ENCODE data around the gene GPI. TPM values are rescaled to one million over a fixed set of nuclear protein-coding genes. Genes with fewer than 3 reads are reported as not detected.
A peak's percentile ranks its signal among the peaks of the same experiment; 100 is the strongest.
"Not testable (repeated sequence)": the region's sequence is repeated elsewhere in the genome, so short reads cannot be mapped to it uniquely, and the experiment has no call there.

Gene GPI
- total RNA-seq, 1 experiment from 2014 or later = 893 TPM

DNA sequence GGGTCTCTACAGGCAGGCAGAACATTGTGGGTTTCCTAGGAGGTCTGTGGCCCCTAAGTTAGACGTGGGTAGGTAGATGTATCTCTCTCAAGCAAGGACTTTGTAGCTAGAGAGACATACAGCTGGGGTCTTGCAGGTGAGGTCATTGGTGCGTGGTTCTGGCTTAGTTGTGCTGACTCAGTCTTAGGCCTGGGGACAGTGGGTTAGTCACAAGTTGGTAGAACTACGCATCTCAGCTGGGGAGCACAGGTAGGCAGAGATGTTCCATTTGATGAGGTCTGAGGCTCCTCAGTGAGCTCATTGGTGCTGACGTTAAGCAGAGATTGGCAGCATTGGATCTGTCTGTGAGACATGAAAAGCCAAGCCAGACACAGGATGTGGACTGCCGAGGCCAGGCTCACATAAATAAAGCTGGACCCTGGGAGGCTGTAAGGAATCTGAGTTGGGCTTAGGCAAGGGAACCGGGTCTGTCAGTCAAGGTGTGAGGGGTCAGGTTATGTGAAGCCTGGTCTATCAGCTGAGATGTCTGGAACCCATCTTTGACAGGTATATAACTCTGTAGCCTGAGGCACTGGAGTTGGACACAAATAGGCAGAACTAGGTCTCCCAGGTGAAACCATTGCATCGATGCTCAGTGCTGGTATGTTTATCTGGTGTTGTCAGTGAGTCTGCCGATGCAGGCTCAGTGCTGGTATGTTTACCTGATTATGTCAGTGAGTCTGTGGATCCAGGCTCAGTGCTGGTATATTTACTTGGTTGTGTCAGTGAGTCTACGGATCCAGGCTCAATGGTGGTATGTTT, 21.8 kb downstream of the GPI start:
- DNase-seq (ENCODE audit: low read depth) = no peak
- in situ Hi-C loops (cut with HindIII; ENCODE audit: low pct_unique_long_range_greater_than_20kb, low sequenced_read_pairs) = no loop called here

DNA sequence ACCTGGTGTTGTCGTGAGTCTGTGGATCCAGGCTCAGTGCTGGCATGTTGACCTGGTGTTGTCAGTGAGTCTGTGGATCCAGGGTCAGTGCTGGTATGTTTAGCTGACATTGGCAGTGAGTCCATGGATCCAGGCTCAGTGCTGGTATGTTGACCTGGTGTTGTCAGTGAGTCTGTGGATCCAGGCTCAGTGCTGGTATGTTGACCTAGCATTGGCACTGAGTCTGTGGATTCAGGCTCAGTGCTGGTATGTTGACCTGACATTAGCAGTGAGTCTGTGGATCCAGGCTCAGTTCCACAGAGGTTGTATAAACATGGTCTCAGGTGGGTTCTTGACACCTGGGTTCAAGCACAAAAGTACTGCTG, 22.4 kb downstream of the GPI start:
- no peak for DNase-seq (ENCODE audit: low read depth)
- in situ Hi-C loops (cut with HindIII; ENCODE audit: low pct_unique_long_range_greater_than_20kb, low sequenced_read_pairs) = no loop called here

DNA sequence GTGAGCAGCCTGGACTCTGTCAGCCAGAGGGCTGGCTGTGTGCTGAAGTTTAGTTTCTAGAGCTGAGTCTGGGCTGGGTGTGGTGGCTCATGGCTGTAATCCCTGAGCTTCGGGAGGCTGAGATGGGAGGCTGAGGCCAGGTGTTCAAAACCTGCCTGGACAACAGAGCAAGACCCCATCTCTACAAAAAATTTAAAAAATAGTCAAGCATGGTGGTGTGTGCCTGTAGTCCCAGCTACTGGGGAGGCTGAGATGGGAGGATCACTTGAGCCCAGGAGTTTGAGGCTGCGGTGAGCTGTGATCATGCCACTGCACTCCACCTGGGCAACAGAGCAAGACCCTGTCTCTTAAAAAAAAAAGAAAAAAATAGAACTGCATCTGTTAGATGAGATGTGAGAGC, 23.7 kb downstream of the GPI start:
- in situ Hi-C loops (cut with HindIII; ENCODE audit: low pct_unique_long_range_greater_than_20kb, low sequenced_read_pairs); DNase-seq (ENCODE audit: low read depth): not testable (repeated sequence)

DNA sequence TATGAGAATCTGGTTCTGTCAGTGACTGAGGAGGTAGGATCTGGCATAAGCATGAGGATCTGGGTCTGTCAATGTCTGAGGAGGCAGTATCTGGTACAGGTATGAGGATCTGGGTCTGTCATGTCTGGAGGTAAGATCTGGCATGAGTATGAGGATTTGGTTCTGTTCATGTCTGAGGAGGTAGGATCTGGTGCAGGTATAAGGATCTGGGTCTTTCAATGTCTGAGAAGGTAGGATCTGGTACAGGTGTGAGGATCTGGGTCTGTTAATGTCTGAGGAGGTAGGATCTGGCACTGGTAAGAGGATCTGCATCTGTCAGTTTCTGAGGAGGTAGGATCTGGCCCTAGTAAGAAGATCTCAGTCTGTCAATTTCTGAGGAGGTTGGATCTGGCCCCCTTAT, 26.8 kb downstream of the GPI start:
- DNase-seq (ENCODE audit: low read depth) = no peak

DNA sequence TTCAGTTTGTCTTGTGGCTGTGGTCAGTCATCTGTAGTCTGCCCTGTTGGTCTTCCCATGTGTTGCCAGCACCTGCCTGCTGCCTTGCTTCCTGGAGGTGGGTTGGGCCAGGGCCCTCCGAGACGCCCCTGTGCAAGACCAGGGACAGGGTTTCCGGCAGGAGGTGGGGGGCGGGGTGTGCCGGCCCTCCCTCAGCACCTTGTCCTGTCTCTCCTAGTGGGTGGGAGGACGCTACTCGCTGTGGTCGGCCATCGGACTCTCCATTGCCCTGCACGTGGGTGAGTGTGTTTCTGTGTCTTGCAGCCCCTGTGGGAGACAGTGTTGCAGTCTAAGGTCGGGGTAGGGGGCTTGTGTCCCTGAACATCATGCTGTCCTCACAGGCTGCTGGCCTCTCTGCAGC, 28.0 kb downstream of the GPI start:
- no peak for DNase-seq (ENCODE audit: low read depth)
- in situ Hi-C loops (cut with HindIII; ENCODE audit: low pct_unique_long_range_greater_than_20kb, low sequenced_read_pairs) = no loop called here

More for the DNA sequence above, 26.8 kb downstream of the GPI start:
- in situ Hi-C loops (cut with HindIII; ENCODE audit: low pct_unique_long_range_greater_than_20kb, low sequenced_read_pairs) = no loop called here

DNA sequence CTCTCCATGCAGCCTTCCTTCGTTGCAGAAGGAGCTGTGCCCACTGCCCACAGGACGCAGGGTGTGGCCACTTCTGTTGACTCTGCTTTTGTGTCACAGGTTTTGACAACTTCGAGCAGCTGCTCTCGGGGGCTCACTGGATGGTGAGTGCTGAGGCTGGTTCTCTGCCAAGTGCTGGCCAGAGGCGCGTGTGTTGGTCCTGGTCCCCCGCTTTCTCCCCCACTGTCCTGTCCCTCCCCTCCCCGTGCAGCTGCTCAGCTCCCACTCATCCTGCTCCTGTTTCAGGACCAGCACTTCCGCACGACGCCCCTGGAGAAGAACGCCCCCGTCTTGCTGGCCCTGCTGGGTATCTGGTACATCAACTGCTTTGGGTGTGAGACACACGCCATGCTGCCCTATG, 28.6 kb downstream of the GPI start:
- in situ Hi-C loops (cut with HindIII; ENCODE audit: low pct_unique_long_range_greater_than_20kb, low sequenced_read_pairs) = no loop called here
- no peak for DNase-seq (ENCODE audit: low read depth)

DNA sequence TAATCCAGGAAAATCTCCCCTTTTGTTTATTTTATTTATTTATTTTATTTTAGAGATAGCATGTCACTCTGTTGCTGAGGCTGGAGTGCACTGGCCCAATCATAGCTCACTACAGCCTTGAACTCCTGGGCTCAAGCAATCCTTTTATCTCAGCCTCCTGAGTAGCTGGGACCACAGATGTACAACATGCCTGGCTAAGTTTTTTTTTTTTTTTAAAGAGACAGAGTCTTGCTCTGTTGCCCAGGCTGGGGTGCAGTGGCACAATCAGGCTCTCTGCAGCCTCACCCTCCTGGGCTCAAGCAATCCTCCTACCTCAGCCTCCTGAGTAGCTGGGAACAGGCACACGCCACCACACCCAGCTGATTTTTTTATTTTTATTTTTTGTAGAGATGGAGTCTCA, 32.9 kb downstream of the GPI start:
- no peak for DNase-seq (ENCODE audit: low read depth)
- in situ Hi-C loops (cut with HindIII; ENCODE audit: low pct_unique_long_range_greater_than_20kb, low sequenced_read_pairs) = no loop called here

DNA sequence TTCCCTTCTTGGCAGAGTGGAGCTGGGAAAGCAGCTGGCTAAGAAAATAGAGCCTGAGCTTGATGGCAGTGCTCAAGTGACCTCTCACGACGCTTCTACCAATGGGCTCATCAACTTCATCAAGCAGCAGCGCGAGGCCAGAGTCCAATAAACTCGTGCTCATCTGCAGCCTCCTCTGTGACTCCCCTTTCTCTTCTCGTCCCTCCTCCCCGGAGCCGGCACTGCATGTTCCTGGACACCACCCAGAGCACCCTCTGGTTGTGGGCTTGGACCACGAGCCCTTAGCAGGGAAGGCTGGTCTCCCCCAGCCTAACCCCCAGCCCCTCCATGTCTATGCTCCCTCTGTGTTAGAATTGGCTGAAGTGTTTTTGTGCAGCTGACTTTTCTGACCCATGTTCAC, 34.9 kb downstream of the GPI start:
- in situ Hi-C loops (cut with HindIII; ENCODE audit: low pct_unique_long_range_greater_than_20kb, low sequenced_read_pairs) = no loop called here
- DNase-seq (ENCODE audit: low read depth) = no peak

DNA sequence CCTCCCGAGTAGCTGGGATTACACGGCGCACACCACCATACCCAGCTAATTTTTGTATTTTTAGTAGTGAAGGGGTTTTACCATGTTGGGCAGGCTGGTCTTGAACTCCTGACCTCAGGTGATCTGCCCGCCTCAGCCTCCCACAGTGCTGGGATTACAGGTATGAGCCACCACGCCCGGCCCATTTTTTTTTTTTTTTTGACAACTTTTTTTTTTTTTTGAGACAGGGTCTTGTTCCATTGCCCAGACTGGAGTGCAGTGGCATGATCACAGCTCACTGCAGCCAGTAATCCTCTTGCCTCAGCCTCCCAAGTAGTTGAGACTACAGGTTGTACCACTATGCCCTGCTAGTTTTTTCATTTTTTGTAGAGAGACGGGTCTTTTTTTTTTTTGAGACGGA, 35.8 kb downstream of the GPI start:
- in situ Hi-C loops (cut with HindIII; ENCODE audit: low pct_unique_long_range_greater_than_20kb, low sequenced_read_pairs); DNase-seq (ENCODE audit: low read depth): not testable (repeated sequence)

DNA sequence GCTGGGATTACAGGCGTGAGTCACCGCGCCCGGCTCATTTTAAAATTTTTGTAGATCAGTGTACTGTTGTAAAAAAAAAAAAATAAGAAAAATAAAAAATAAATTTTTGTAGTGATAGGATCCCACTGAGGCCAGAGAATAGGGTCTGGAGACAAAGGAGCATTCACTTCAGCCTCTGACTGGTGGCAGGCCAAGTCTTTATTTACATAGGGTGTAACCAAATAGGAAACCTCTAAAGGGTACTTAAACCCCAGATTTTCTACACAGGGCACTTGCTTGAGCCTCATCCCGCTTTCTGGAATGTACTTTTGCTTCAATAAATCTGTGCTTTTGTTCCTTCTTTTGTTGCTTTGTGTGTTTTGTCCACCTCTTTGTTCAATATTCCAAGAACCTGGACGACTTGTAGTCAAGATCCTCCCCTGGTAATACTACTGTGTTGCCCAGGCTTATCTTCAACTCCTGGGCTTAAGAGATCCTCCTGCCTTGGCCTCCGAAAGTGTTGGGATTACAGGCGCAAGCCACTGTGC, 37.1 kb downstream of the GPI start:
- no peak for DNase-seq (ENCODE audit: low read depth)
- in situ Hi-C loops (cut with HindIII; ENCODE audit: low pct_unique_long_range_greater_than_20kb, low sequenced_read_pairs) = no loop called here

DNA sequence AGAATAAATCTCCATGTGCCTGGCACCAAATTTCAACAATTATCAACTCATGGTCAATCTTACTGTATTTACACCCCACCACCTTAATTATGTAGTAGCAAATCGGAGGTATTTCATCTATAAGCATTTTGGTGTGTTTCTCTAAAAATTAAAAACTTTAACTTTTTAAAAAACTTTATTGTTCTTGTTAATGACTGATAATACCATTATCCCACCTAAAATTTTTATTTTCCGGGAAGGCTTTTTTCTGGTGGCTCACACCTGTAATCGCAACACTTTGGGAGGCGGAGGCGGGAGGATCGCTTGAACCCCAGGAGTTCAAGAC, 38.8 kb downstream of the GPI start:
- no peak for DNase-seq (ENCODE audit: low read depth)
- in situ Hi-C loops (cut with HindIII; ENCODE audit: low pct_unique_long_range_greater_than_20kb, low sequenced_read_pairs) = no loop called here

DNA sequence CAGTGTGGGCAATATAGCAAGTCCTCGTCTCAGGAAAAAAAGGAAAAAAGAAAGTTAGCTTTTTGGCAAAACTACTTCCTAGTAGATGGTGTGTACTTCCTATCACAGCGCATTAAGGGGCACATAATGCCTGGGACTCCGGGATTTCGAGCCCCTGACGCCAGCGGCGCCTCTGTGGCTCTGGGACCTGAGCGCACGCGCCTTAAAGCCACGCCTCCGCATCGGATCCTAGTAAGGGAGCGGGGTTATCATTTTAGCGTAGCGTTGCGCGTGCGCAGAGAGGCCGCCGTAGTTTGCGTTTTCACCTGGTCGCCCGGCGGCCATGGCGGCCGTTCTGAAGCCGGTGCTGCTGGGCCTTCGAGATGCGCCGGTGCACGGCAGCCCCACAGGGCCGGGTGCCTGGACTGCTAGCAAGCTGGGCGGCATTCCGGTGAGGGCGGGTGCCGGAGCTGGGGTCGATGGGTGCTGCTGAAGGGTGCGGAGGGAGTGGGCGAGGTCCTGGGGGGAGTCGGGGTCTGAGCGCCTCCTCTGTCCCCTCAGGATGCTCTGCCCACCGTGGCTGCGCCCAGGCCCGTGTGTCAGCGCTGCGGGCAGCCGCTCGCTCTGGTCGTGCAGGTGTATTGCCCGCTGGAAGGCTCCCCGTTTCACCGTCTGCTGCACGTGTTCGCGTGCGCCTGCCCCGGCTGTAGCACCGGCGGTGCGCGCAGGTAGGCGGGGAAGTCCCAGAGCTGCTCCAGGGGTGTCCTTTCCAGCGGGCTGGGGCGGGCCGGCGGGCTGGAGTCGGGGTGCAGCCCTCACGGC, 39.3 kb downstream of the GPI start, which contains the start of gene PDCD2L:
Gene PDCD2L (plus strand): TSS at position 291 of the 801 bp plus-strand sequence. CDS start 32 bp downstream, at position 323.
- peak; percentile 86 for DNase-seq (ENCODE audit: low read depth)
- in situ Hi-C loops (cut with HindIII; ENCODE audit: low pct_unique_long_range_greater_than_20kb, low sequenced_read_pairs) = no loop called here

DNA sequence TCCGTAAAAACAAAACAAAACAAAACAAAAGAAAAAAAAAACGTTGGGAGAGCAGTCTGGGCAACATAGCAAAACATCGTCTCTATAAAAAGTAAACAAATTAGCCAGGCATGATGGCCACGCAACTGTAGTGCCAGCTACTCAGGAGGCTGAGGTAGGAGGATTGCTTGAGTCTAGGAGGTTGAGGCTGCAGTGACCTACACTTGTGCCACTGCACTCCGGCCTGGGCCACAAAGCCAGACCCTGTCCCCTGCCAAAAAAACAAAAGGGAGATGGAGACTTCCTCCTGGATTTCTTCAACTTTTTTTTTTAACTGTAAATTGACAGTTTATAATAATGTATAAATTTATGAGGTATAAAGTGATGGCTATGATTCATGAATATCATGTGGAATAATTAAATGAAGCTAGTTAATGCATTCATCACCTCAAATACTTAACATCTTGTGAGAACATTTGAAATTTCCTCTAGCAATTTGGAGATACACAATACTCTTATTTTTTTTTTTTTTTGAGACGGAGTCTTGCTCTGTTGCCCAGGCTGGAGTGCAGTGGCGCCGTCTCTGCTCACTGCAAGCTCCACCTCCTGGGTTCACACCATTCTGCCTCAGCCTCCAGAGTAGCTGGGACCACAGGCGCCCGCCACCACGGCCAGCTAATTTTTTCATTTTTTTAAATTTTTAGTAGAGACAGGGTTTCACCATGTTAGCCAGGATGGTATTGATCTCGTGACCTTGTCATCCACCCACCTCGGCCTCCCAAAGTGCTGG, 41.1 kb downstream of the GPI start:
- in situ Hi-C loops (cut with HindIII; ENCODE audit: low pct_unique_long_range_greater_than_20kb, low sequenced_read_pairs) = no loop called here
- no peak for DNase-seq (ENCODE audit: low read depth)

DNA sequence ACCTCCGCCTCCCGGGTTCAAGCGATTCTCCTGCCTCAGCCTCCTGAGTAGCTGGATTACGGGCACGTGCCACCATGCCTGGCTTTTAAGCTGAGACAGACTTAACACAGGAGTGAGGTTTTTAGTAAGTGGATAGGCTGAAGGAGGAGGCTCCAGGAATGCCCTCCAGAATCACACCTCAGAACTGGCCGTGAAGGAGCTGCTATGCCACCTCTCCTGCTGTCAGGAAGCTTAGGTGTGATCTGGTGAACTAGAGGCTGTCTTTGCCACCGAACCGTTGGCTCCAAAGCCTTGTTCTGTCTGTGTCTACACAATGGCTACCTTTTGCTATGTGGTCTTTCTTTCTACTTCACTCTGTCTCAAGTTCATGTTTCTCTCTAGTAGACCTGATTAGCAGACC, 43.4 kb downstream of the GPI start:
- DNase-seq (ENCODE audit: low read depth) = no peak
- in situ Hi-C loops (cut with HindIII; ENCODE audit: low pct_unique_long_range_greater_than_20kb, low sequenced_read_pairs) = no loop called here

DNA sequence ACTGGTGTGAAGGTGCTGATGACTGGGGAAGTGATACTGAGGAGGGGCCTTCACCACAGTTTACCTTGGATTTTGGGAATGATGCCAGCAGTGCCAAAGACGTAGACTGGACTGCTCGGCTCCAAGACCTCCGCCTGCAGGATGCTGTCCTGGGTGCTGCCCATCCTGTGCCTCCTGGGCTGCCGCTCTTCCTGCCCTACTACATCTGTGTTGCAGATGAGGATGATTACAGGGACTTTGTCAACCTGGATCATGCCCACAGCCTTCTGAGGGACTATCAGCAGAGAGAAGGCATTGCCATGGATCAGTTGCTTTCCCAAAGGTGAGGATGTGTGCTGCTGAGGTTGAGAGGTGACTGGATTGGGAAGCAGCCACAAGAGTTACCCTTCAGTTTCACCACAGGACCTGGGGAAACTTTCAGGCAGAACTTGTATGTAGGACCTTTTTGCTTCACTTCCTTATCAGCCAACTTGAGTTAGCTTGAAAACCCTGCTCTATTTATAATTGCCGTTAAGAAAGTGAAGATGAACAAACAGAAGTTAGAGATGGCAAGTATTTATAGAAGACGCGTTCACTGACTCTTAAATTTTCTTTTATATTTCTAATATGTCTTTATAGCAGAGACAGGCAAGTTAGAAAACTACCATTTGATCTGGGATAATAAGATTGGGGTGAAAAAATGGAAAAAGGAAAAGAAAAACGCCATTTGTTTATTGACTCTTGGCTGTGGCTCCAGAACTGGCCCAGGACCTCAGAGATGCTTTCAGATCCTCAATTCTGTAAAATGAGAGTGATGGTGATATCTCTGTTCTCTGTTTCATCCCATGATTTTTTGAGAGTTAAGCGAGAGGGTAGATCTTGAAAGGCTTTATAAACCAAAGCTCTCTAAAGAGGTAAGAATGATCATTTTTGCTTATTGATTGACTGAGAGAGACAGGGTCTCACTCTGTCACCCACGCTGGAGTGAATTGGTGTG, 44.5 kb downstream of the GPI start:
- DNase-seq (ENCODE audit: low read depth) = no peak
- in situ Hi-C loops (cut with HindIII; ENCODE audit: low pct_unique_long_range_greater_than_20kb, low sequenced_read_pairs) = no loop called here

DNA sequence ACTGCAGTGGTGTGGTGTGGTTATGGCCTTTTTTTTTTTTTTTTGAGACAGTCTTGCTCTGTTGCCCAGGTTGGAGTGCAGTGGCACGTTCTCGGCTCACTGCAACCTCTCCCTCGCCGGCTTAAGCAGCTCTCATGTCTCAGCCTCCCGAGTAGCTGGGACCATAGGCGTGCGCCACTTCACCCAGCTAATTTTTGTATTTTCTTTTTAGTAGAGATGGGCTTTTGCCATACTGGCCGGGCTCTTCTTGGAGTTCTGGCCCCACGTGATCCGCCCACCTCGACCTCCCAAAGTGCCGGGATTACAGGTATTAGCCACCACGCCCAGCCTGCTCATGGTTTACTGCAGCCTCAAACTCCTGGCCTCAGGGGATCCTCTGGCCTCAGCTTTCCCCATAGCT, 46.2 kb downstream of the GPI start:
- in situ Hi-C loops (cut with HindIII; ENCODE audit: low pct_unique_long_range_greater_than_20kb, low sequenced_read_pairs) = no loop called here
- DNase-seq (ENCODE audit: low read depth) = no peak

DNA sequence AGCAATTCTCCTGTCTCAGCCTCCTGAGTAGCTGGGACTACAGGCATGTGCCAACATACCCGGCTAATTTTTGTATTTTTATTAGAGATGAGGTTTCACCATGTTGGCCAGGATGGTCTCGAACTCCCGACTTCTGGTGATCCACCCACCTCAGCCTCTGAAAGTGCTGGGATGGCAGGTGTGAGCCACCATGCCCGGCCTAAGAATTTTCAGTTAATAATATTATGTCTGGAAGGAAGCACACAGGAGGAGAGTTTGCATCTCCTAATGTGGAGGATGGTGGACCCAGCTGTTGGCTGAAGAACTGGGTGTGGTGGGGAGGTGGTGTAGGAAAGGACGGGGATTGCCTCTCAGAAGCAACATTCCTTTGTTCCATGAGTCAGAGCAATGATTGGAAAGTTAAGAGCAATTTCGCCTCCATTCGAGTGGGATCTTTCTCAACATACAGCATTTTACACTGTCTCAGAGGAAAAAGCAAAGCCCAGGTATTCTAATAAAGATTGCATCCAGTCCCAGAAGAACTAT, 51.1 kb downstream of the GPI start:
- no peak for DNase-seq (ENCODE audit: low read depth)
- in situ Hi-C loops (cut with HindIII; ENCODE audit: low pct_unique_long_range_greater_than_20kb, low sequenced_read_pairs) = no loop called here

DNA sequence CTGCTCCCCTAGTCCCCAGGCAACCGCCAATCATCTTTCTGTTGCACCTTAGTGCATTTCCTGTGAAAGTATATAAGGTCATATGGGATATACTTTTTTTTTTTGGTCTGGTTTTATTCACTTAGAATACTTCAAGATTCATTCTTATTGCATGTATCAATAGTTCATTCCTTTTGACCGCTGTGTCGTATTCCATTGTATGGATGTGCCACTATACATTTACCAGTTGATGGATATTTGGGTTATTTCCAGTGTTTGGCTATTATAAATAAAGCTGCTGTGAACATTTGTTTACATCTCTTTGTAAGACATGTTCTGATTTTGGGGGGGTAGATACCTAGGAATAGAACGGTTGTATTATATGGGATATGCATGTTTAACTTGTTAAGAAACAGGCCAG, 53.3 kb downstream of the GPI start:
- no peak for DNase-seq (ENCODE audit: low read depth)
- in situ Hi-C loops (cut with HindIII; ENCODE audit: low pct_unique_long_range_greater_than_20kb, low sequenced_read_pairs) = no loop called here
